ENCODE results near the gene PXN. TPM values are rescaled to one million over a fixed set of nuclear protein-coding genes. Genes with fewer than 3 reads are reported as not detected.

The PXN gene
- total and polyA plus RNA-seq, 10 donors = 22.3 to 161 (median 114) TPM

- Histone ChIP-seq H3K4me1 (peaks cover 84 to 100% (median 99%) of the 10 kb centered on the region in 6 donors), H3K36me3 (peaks cover 0 to 6% (median under 1%) of the 10 kb centered on the region in 6 donors), H3K9me3 (no peaks in the 10 kb centered on the region), H3K27ac (peak overlapping the region; percentile 43 to 92 (median 87)), H3K4me3 (peak overlapping the region in 2 of 8 donors; percentile 10 to 55), H3K27me3 (replicated peaks in 1 of 7) (peaks cover 0 to 56% (median 0%) of the 10 kb centered on the region in 7 donors)
- intact Hi-C loops (cut with DNase I; ENCODE audit: low total_unique reads) = loop anchor here (2.0 kb wide), 1 partner anchor 31 kb away; no protein-coding TSS in a partner anchor
- 7 to 18% (median 10%) methylated on average over 3 of the region's 3 CpGs for WGBS, 5 donors
- TF ChIP-seq POLR2A (IDR thresholded peaks at IDR 0.05) (no peak), CTCF (IDR thresholded peaks at IDR 0.05 in 8 of 11, conservative IDR thresholded peaks at IDR 0.05 in 3 of 11) (peak in 7 of 11 experiments; percentile 11 to 66 (median 36)), POLR2AphosphoS5 (IDR thresholded peaks at IDR 0.05) (peak; percentile 46 to 82 (median 64))
- peak; percentile 88 for DNase-seq
Observed at GRCh38 chr12:120231316-120232011, 34.1 kb downstream of the PXN start.

- Histone ChIP-seq H3K27ac (peak overlapping the region; percentile 43 to 92 (median 87)), H3K4me1 (peaks cover 84 to 100% (median 99%) of the 10 kb centered on the region in 6 donors), H3K9me3 (no peaks in the 10 kb centered on the region), H3K27me3 (replicated peaks in 1 of 7) (peaks cover 0 to 50% (median 0%) of the 10 kb centered on the region in 7 donors), H3K36me3 (peaks cover 0 to 11% (median 4%) of the 10 kb centered on the region in 6 donors), H3K4me3 (peak overlapping the region in 3 of 8 donors; percentile 3 to 55 (median 10))
- TF ChIP-seq POLR2A (IDR thresholded peaks at IDR 0.05) (no peak), CTCF (IDR thresholded peaks at IDR 0.05 in 8 of 11, conservative IDR thresholded peaks at IDR 0.05 in 3 of 11) (no peak), POLR2AphosphoS5 (IDR thresholded peaks at IDR 0.05) (no peak)
- intact Hi-C loops (cut with DNase I; ENCODE audit: low total_unique reads) = loop anchor here (2.0 kb wide), 1 partner anchor 32 kb away; no protein-coding TSS in a partner anchor
- no peak for DNase-seq
- WGBS, 5 donors = 37 to 52% (median 42%) methylated on average over 6 of the region's 6 CpGs
Observed at GRCh38 chr12:120230974-120231315, 34.6 kb downstream of the PXN start.

- Histone ChIP-seq H3K27ac (peak overlapping the region; percentile 43 to 92 (median 87)), H3K4me3 (peak overlapping the region in 3 of 8 donors; percentile 3 to 55 (median 10)), H3K9me3 (no peaks in the 10 kb centered on the region), H3K4me1 (peaks cover 84 to 100% (median 99%) of the 10 kb centered on the region in 6 donors), H3K27me3 (replicated peaks in 1 of 7) (peaks cover 0 to 45% (median 0%) of the 10 kb centered on the region in 7 donors), H3K36me3 (peaks cover 0 to 13% (median 4%) of the 10 kb centered on the region in 6 donors)
- no peak for DNase-seq
- intact Hi-C loops (cut with DNase I; ENCODE audit: low total_unique reads) = loop anchor here (2.0 kb wide), 1 partner anchor 32 kb away; no protein-coding TSS in a partner anchor
- 43 to 55% (median 49%) methylated on average over 8 to 9 of the region's 9 CpGs for WGBS, 5 donors
- no peak for TF ChIP-seq POLR2A (IDR thresholded peaks at IDR 0.05)
- TF ChIP-seq CTCF (IDR thresholded peaks at IDR 0.05 in 8 of 11, conservative IDR thresholded peaks at IDR 0.05 in 3 of 11) = no peak
- no peak for TF ChIP-seq POLR2AphosphoS5 (IDR thresholded peaks at IDR 0.05)
Observed at GRCh38 chr12:120230326-120230973, 35.1 kb downstream of the PXN start.
